ENCODE data around the gene KRT72. TPM values are rescaled to one million over a fixed set of nuclear protein-coding genes. Genes with fewer than 3 reads are reported as not detected.

The KRT72 gene
- total RNA-seq, 1 donor from 2014 or later: not detected

DNA sequence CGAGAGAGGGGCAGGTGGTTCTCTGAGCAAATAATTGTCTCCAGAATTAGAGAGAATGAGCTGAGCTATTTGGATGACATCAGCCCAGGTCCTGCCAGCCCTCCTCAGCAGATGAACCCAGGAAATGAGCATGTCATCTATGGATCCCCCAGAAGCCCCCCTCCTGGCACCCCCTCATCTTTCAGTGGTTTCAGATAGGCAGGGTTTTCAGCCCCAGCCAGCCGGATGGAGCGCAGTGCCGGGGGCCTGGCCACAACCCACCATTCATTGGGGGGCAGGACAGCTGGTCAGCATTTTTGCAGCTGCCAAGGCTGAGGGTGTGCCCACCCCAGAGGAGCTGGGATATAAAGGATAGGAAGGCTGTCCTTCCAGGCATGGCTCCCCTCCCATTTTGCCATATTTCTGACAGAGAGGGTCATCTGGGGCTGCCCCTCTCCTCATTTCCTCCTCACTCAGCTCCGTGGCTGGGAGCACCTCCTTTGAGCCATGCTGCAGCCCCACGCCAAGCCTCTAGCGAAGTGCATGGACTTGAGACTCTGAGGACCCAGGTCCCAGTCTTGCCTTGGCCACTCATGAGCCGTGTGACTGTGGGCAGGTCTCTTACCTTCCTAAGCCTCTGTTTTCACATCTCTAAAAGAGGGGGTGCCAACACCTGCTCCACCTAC is 42.4 kb downstream of the KRT72 start:
- DNase-seq (ENCODE audit: extremely low spot score in 2 of 2): no peak
- H3K4me1 ChIP-seq: no peaks in the 10 kb centered on the region
- intact Hi-C loops (cut with DNase I): no loop called here
- no peak overlapping the region for H3K4me3 ChIP-seq
- TF ChIP-seq POLR2AphosphoS5 (IDR thresholded peaks at IDR 0.05; ENCODE audit: insufficient read depth in 1 of 2, low read depth in 1 of 2): no peak
- no peak for TF ChIP-seq POLR2A (IDR thresholded peaks at IDR 0.05)
- TF ChIP-seq, protein P1, sequence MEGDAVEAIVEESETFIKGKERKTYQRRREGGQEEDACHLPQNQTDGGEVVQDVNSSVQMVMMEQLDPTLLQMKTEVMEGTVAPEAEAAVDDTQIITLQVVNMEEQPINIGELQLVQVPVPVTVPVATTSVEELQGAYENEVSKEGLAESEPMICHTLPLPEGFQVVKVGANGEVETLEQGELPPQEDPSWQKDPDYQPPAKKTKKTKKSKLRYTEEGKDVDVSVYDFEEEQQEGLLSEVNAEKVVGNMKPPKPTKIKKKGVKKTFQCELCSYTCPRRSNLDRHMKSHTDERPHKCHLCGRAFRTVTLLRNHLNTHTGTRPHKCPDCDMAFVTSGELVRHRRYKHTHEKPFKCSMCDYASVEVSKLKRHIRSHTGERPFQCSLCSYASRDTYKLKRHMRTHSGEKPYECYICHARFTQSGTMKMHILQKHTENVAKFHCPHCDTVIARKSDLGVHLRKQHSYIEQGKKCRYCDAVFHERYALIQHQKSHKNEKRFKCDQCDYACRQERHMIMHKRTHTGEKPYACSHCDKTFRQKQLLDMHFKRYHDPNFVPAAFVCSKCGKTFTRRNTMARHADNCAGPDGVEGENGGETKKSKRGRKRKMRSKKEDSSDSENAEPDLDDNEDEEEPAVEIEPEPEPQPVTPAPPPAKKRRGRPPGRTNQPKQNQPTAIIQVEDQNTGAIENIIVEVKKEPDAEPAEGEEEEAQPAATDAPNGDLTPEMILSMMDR (IDR thresholded peaks at IDR 0.05): no peak
- H3K36me3 ChIP-seq: no peaks in the 10 kb centered on the region
- H3K27ac ChIP-seq: no peak overlapping the region
- H3K27me3 ChIP-seq: no peaks in the 10 kb centered on the region
- H3K9me3 ChIP-seq: no peaks in the 10 kb centered on the region

DNA sequence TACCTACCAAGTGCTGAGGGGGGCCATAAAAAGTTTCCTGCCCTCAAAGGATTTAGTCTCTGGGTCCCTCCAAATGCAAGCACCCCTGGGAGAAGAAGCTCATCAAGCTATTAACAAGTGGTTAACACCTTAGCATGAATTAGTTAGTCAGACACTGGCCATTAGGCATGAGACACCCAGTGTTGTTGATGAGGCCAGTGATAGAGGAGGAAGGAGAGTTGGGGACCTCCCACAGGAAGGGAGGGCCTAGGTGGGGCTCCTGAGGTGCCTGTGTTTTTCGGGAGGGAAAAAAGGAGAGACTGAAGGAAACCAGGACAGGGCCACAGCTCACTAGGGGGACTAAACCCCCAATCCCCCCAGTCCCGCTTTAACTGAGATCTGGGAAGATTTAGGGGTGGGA is 43.8 kb downstream of the KRT72 start:
- Histone ChIP-seq H3K9me3 (no peaks in the 10 kb centered on the region), H3K4me3 (no peak overlapping the region), H3K27me3 (no peaks in the 10 kb centered on the region), H3K4me1 (no peaks in the 10 kb centered on the region), H3K27ac (no peak overlapping the region), H3K36me3 (no peaks in the 10 kb centered on the region)
- intact Hi-C loops (cut with DNase I): no loop called here
- no peak for TF ChIP-seq POLR2AphosphoS5 (IDR thresholded peaks at IDR 0.05; ENCODE audit: insufficient read depth in 1 of 2, low read depth in 1 of 2)
- TF ChIP-seq POLR2A (IDR thresholded peaks at IDR 0.05): no peak
- TF ChIP-seq, protein P1 (IDR thresholded peaks at IDR 0.05): no peak
- no peak for DNase-seq (ENCODE audit: extremely low spot score in 2 of 2)

DNA sequence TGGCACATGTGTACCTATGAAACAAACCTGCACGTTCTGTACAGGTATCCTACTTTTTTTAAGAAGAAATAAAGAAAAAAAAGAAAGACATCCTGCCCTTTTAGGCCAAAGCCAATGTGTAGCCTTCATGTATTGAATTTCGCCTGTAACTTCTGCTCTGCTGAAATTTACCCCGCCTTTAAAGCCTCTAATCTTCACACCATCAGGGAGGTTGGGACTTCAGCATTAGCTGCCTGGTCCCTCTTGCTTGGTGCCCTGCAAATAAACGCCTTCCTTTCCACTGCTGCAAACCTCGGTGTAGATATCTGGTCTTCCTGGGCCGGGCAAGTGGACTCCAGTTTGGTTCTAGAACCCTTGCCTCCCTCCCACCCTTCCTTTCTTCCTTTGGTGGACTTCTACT is 45.7 kb downstream of the KRT72 start:
- Histone ChIP-seq H3K4me1 (no peaks in the 10 kb centered on the region), H3K27me3 (no peaks in the 10 kb centered on the region), H3K27ac (no peak overlapping the region), H3K4me3 (no peak overlapping the region), H3K9me3 (no peaks in the 10 kb centered on the region), H3K36me3 (no peaks in the 10 kb centered on the region)
- TF ChIP-seq POLR2A (IDR thresholded peaks at IDR 0.05) (no peak), POLR2AphosphoS5 (IDR thresholded peaks at IDR 0.05; ENCODE audit: insufficient read depth in 1 of 2, low read depth in 1 of 2) (no peak)
- TF ChIP-seq, protein P1 (IDR thresholded peaks at IDR 0.05): no peak
- no peak for DNase-seq (ENCODE audit: extremely low spot score in 2 of 2)
- intact Hi-C loops (cut with DNase I): no loop called here

DNA sequence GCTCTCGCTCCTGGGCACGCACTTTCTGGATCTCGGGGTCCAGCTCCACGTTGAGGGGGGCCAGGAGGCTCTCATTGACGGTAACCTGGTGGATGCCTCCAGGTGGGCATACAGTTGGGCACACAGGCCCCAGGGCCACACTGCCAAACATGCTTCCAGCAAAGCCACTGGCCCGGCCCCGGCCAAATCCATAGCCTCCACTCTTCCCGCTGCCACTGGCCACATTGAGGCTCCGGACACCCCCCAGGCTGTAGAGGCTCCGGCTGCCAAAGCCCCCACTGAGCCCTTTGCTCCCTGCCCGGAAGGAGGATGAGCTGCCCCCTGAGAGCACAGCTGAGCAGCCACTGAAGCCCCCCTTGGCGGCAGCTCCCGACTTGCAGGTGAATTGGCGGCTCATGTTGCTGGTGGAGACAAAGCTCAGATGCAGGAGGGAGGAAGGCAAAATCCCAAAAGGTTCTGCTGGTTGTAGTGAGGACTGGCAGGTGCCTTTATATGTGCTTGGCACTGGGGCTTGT is 48.5 kb downstream of the KRT72 start, which contains the start of gene KRT71:
Gene KRT71 (minus strand): TSS at position 465 of the 515 bp plus-strand sequence. CDS start 68 bp downstream, at position 397.
- Histone ChIP-seq H3K36me3 (no peaks in the 10 kb centered on the region), H3K9me3 (no peaks in the 10 kb centered on the region), H3K4me1 (no peaks in the 10 kb centered on the region), H3K4me3 (no peak within 1 kb of the TSS), H3K27me3 (no peaks in the 10 kb centered on the region), H3K27ac (no peak within 1 kb of the TSS)
- no peak for TF ChIP-seq POLR2A (IDR thresholded peaks at IDR 0.05)
- TF ChIP-seq, protein P1 (IDR thresholded peaks at IDR 0.05): no peak
- TF ChIP-seq POLR2AphosphoS5 (IDR thresholded peaks at IDR 0.05; ENCODE audit: insufficient read depth in 1 of 2, low read depth in 1 of 2): no peak
- intact Hi-C loops (cut with DNase I): no loop called here
- DNase-seq (ENCODE audit: extremely low spot score in 2 of 2): no peak

DNA sequence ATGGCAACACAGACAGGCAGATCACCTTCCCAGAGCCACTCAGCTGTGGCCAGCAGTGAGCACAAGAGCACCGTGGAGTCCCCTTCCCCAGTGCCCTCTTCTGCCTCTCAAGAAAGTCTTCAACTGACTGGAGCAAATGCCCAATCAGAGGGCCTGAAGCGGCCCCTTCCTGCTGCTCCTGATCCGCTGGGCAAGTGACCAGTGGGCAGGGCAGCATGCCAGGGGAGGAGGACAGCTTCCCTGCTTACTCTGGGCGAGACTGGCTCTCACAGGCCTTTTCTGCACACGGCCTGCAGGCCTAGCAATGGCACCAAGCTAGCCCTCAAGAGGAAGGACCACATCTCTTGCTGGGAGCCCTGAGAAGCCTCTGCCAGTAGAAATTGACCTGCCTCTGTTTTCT is 49.2 kb downstream of the KRT72 start:
- TF ChIP-seq POLR2A (IDR thresholded peaks at IDR 0.05) (no peak), POLR2AphosphoS5 (IDR thresholded peaks at IDR 0.05; ENCODE audit: insufficient read depth in 1 of 2, low read depth in 1 of 2) (no peak)
- TF ChIP-seq, protein P1 (IDR thresholded peaks at IDR 0.05): no peak
- DNase-seq (ENCODE audit: extremely low spot score in 2 of 2): no peak
- intact Hi-C loops (cut with DNase I): no loop called here
- no peaks in the 10 kb centered on the region for H3K4me1 ChIP-seq
- H3K27ac ChIP-seq: no peak overlapping the region
- no peaks in the 10 kb centered on the region for H3K27me3 ChIP-seq
- no peak overlapping the region for H3K4me3 ChIP-seq
- no peaks in the 10 kb centered on the region for H3K9me3 ChIP-seq
- H3K36me3 ChIP-seq: no peaks in the 10 kb centered on the region

All from vagina (tissue), 2 donors.